SK-N-MC (cell line): ENCODE data around the gene ITPRID1.
"Not testable (repeated sequence)": the region's sequence is repeated elsewhere in the genome, so short reads cannot be mapped to it uniquely, and the experiment has no call there.

Experiments
- DNase-seq: peaks from one replicate; pipeline ENCODE4 v3.0.0-alpha.2; 2011; ENCODE audit warnings: low read depth, low spot score
- H3K27ac ChIP-seq: fragments of 200-600 bp; sonication (generic); 2 replicates; pipeline ENCODE4 v1.5.1; 2016; ENCODE audit warnings: mixed run types
- H3K36me3 ChIP-seq: fragments of 200-600 bp; sonication (generic); 2 replicates; pipeline ENCODE4 v1.6.1; 2017; ENCODE audit warnings: antibody characterized with exemption, low read length, mixed read lengths; ENCODE audit not compliant: insufficient read depth
- H3K4me3 ChIP-seq: fragments of 200-600 bp; sonication (generic); 2 replicates; pipeline ENCODE4 v1.5.1; 2016
- H3K9ac ChIP-seq: fragments of 200-600 bp; sonication (generic); 2 replicates; pipeline ENCODE4 v1.8.0; 2017; ENCODE audit warnings: mixed run types, mixed read lengths; ENCODE audit not compliant: insufficient read length
- H3K9me3 ChIP-seq: fragments of 200-600 bp; sonication (generic); 2 replicates; pipeline ENCODE4 v1.6.1; 2017; ENCODE audit warnings: low read depth, mild to moderate bottlenecking, antibody characterized with exemption, low read length, moderate library complexity, mixed read lengths
- EZH2 ChIP-seq: fragments of 200-600 bp; sonication (generic); IDR thresholded peaks from one replicate; pipeline ENCODE4 v1.6.1; 2017; ENCODE audit warnings: antibody characterized with exemption
- FOXP2 ChIP-seq: optimal IDR thresholded peaks from 2 replicates; pipeline ENCODE3; 2011; ENCODE audit warnings: mild to moderate bottlenecking, moderate library complexity; ENCODE audit not compliant: insufficient read depth; ENCODE audit errors: extremely low read length, control extremely low read depth
- POLR2AphosphoS5 ChIP-seq: IDR thresholded peaks from 2 replicates; pipeline ENCODE4 v1.6.1; 2012; ENCODE audit warnings: mild to moderate bottlenecking, low read depth, low read length, borderline replicate concordance

The ITPRID1 gene

GRCh38 chr7:31529103-31529502 lies 15.2 kb downstream of the ITPRID1 start:
- TF ChIP-seq EZH2 (no peak), POLR2AphosphoS5 (no peak), FOXP2 (no peak)
- no peak for DNase-seq
- H3K36me3 ChIP-seq: peaks cover 3% of the 10 kb centered on the region; the same call in 1 of the 2 replicates
- no peak overlapping the region for H3K9ac ChIP-seq
- no peak overlapping the region for H3K27ac ChIP-seq
- H3K4me3 ChIP-seq: no peak overlapping the region
- no peaks in the 10 kb centered on the region; the same call in 1 of the 2 replicates for H3K9me3 ChIP-seq

- not testable (repeated sequence) for H3K9ac ChIP-seq, H3K4me3 ChIP-seq, DNase-seq, H3K36me3 ChIP-seq, H3K9me3 ChIP-seq, H3K27ac ChIP-seq
Measured at GRCh38 chr7:31540651-31541185, 26.8 kb downstream of the ITPRID1 start.

GRCh38 chr7:31545549-31545948 lies 31.7 kb downstream of the ITPRID1 start:
- H3K9ac ChIP-seq: no peak overlapping the region
- no peaks in the 10 kb centered on the region for H3K9me3 ChIP-seq
- no peak for DNase-seq
- H3K27ac ChIP-seq: no peak overlapping the region
- TF ChIP-seq FOXP2: no peak
- TF ChIP-seq POLR2AphosphoS5: no peak
- TF ChIP-seq EZH2: no peak
- no peaks in the 10 kb centered on the region for H3K36me3 ChIP-seq
- no peak overlapping the region for H3K4me3 ChIP-seq

- TF ChIP-seq FOXP2 (no peak), POLR2AphosphoS5 (no peak), EZH2 (no peak)
- Histone ChIP-seq H3K4me3 (no peak overlapping the region), H3K36me3 (no peaks in the 10 kb centered on the region), H3K9me3 (no peaks in the 10 kb centered on the region), H3K27ac (no peak overlapping the region), H3K9ac (no peak overlapping the region)
- no peak for DNase-seq
Measured at GRCh38 chr7:31549611-31550010, 35.7 kb downstream of the ITPRID1 start.

- no peak for DNase-seq
- Histone ChIP-seq H3K9me3 (no peaks in the 10 kb centered on the region), H3K4me3 (no peak overlapping the region), H3K9ac (no peak overlapping the region), H3K27ac (no peak overlapping the region), H3K36me3 (no peaks in the 10 kb centered on the region)
- no peak for TF ChIP-seq FOXP2
- TF ChIP-seq EZH2: no peak
- no peak for TF ChIP-seq POLR2AphosphoS5
Measured at GRCh38 chr7:31550432-31550831, 36.5 kb downstream of the ITPRID1 start.

DNA sequence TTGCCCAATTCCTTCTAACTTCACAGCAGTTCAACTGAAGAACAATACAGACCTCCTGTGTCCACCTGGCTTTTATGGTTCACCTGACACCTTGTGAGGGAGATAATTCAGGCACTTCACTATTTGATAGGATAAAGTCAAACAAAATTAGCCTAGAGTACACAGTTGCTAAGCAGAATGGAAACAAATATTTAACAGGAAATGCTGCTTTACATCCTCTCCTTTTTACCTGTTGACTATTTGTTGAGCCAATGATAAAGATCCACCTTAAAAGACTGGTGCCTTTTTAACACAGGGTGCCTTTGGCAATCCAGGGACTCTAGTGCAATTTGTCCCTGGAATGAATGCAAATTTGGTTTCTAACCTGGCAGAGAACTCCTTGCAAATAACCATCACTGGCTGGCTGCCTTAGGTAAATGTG lies 39.8 kb downstream of the ITPRID1 start:
- no peaks in the 10 kb centered on the region for H3K9me3 ChIP-seq
- no peak overlapping the region for H3K4me3 ChIP-seq
- no peak overlapping the region for H3K9ac ChIP-seq
- no peak for DNase-seq
- H3K36me3 ChIP-seq: no peaks in the 10 kb centered on the region
- no peak overlapping the region for H3K27ac ChIP-seq
- TF ChIP-seq FOXP2 (no peak), EZH2 (no peak), POLR2AphosphoS5 (no peak)

GRCh38 chr7:31562002-31562401 lies 48.1 kb downstream of the ITPRID1 start:
- no peaks in the 10 kb centered on the region for H3K9me3 ChIP-seq
- H3K9ac ChIP-seq: no peak overlapping the region
- H3K36me3 ChIP-seq: no peaks in the 10 kb centered on the region
- no peak overlapping the region for H3K4me3 ChIP-seq
- TF ChIP-seq EZH2: no peak
- no peak for TF ChIP-seq POLR2AphosphoS5
- no peak for TF ChIP-seq FOXP2
- DNase-seq: no peak
- no peak overlapping the region for H3K27ac ChIP-seq

DNA sequence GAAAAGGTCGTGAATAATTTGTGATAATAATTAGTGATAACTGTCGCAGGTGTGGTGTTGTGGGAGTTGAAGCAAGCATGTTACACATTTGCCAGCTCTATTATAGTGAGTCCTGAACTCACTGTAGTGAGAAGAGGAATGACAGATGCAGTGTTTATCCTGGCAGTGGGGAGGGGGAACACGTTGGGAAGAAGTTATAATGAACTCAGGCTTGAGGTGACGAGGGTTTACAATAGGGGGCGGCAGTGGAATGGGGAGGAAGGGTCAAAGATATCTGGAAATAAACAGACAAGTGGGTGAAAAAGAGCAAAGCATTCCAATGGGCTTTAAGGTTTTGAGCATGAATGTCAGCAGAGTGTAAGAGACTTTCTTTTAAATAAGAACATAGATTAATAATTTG lies 49.6 kb downstream of the ITPRID1 start:
- Histone ChIP-seq H3K9ac (no peak overlapping the region), H3K27ac (no peak overlapping the region), H3K4me3 (no peak overlapping the region), H3K36me3 (no peaks in the 10 kb centered on the region), H3K9me3 (no peaks in the 10 kb centered on the region)
- DNase-seq: no peak
- TF ChIP-seq POLR2AphosphoS5: no peak
- TF ChIP-seq EZH2: no peak
- TF ChIP-seq FOXP2: no peak

DNA sequence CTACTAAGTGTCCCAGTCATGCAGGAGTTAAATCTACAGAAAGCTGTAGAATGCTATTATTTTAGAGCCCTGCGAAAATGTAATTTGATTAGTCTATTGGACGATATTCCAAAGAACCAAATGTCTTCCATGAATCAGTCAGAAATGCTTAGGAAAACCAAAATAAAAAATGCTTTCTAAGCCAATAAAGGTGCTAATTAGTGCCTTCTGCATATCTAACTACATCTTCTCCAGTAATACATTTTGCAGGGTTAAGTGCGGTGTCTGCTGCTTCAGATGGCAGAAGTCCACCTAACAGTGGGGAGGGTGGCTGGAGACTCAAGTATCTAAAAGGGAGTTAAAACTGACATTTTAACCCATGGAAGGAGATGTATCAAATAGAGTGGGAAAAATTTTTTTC lies 50.1 kb downstream of the ITPRID1 start:
- TF ChIP-seq FOXP2 (no peak), POLR2AphosphoS5 (no peak), EZH2 (no peak)
- no peak for DNase-seq
- Histone ChIP-seq H3K36me3 (no peaks in the 10 kb centered on the region), H3K27ac (no peak overlapping the region), H3K9ac (no peak overlapping the region), H3K9me3 (no peaks in the 10 kb centered on the region), H3K4me3 (no peak overlapping the region)
